Measurements from ENCODE around the gene STIM2.
"Not testable (repeated sequence)": the region's sequence is repeated elsewhere in the genome, so short reads cannot be mapped to it uniquely, and the experiment has no call there.

The STIM2 gene

GRCh38 chr4:26860157-26860921, at the start of gene STIM2:
TSS of gene STIM2 (plus strand) at chr4:26860841.
- peak; percentile 97 for DNase-seq

GRCh38 chr4:26811571-26811970, 49.1 kb upstream of the STIM2 start:
- DNase-seq = not testable (repeated sequence)

GRCh38 chr4:26812049-26812714, 48.5 kb upstream of the STIM2 start:
- DNase-seq = no peak

- DNase-seq = no peak
Observed at GRCh38 chr4:26813698-26814097, 46.9 kb upstream of the STIM2 start.

- DNase-seq = no peak
Observed at GRCh38 chr4:26815199-26815598, 45.4 kb upstream of the STIM2 start.

GRCh38 chr4:26815706-26816105, 44.9 kb upstream of the STIM2 start:
- DNase-seq = no peak

- DNase-seq = no peak
Observed at GRCh38 chr4:26819026-26819425, 41.6 kb upstream of the STIM2 start.

- DNase-seq = no peak
Observed at GRCh38 chr4:26819478-26820095, 41.1 kb upstream of the STIM2 start.

GRCh38 chr4:26820346-26820745, 40.3 kb upstream of the STIM2 start:
- DNase-seq = no peak

- DNase-seq = no peak
Observed at GRCh38 chr4:26821031-26821430, 39.6 kb upstream of the STIM2 start.

- no peak for DNase-seq
Observed at GRCh38 chr4:26821677-26822503, 38.8 kb upstream of the STIM2 start.

GRCh38 chr4:26822546-26822945, 38.1 kb upstream of the STIM2 start:
- no peak for DNase-seq

- not testable (repeated sequence) for DNase-seq
Observed at GRCh38 chr4:26822974-26823373, 37.7 kb upstream of the STIM2 start.

- DNase-seq = no peak
Observed at GRCh38 chr4:26823583-26823982, 37.1 kb upstream of the STIM2 start.

- no peak for DNase-seq
Observed at GRCh38 chr4:26824667-26825066, 36.0 kb upstream of the STIM2 start.

- DNase-seq = no peak
Observed at GRCh38 chr4:26826721-26827120, 33.9 kb upstream of the STIM2 start.

GRCh38 chr4:26827336-26827735, 33.3 kb upstream of the STIM2 start:
- DNase-seq = not testable (repeated sequence)

GRCh38 chr4:26827798-26828197, 32.8 kb upstream of the STIM2 start:
- DNase-seq = no peak

- DNase-seq = no peak
Observed at GRCh38 chr4:26829018-26829417, 31.6 kb upstream of the STIM2 start.

- no peak for DNase-seq
Observed at GRCh38 chr4:26830033-26830432, 30.6 kb upstream of the STIM2 start.

GRCh38 chr4:26830701-26831100, 29.9 kb upstream of the STIM2 start:
- no peak for DNase-seq

- no peak for DNase-seq
Observed at GRCh38 chr4:26836539-26836938, 24.1 kb upstream of the STIM2 start.
